GM19468 (cell line): ENCODE measurements around the gene RNU2-1.
"Not testable (repeated sequence)": the region's sequence is repeated elsewhere in the genome, so short reads cannot be mapped to it uniquely, and the experiment has no call there.

Source experiments
- ATAC-seq: cut with Tn5 transposase; IDR thresholded peaks from one replicate; pipeline ENCODE4 v1.9.1; 2021; ENCODE audit warnings: mild to moderate bottlenecking, moderate library complexity, moderate number of reproducible peaks; ENCODE audit not compliant: unreplicated experiment; ENCODE audit errors: extremely low read depth

RNU2-1 gene

GRCh38 chr17:43216762-43217613 lies 16.8 kb downstream of the RNU2-1 start:
- ATAC-seq = no peak

- ATAC-seq = no peak
These were observed 17.4 kb downstream of the RNU2-1 start for GRCh38 chr17:43216369-43216761.

GRCh38 chr17:43215341-43215740 lies 18.4 kb downstream of the RNU2-1 start:
- no peak for ATAC-seq

- ATAC-seq = no peak
These were observed 20.2 kb downstream of the RNU2-1 start for GRCh38 chr17:43213545-43213944.

- no peak for ATAC-seq
These were observed 20.9 kb downstream of the RNU2-1 start for GRCh38 chr17:43212641-43213490.

- peak; percentile 25 for ATAC-seq
These were observed 22.0 kb downstream of the RNU2-1 start, which contains the start of gene TMEM106A for GRCh38 chr17:43211480-43212402. Gene TMEM106A (plus strand): TSS chr17:43211875. CDS start chr17:43213042, 1,167 bp downstream.

GRCh38 chr17:43211123-43211479 lies 22.7 kb downstream of the RNU2-1 start:
- ATAC-seq = no peak

- no peak for ATAC-seq
These were observed 23.2 kb downstream of the RNU2-1 start for GRCh38 chr17:43210576-43210975.

GRCh38 chr17:43203013-43203412 lies 30.8 kb downstream of the RNU2-1 start:
- ATAC-seq = not testable (repeated sequence)

- ATAC-seq = no peak
These were observed 33.6 kb downstream of the RNU2-1 start for GRCh38 chr17:43200127-43200526.

GRCh38 chr17:43199633-43200032 lies 34.1 kb downstream of the RNU2-1 start:
- no peak for ATAC-seq

- no peak for ATAC-seq
These were observed 40.5 kb downstream of the RNU2-1 start for GRCh38 chr17:43193251-43193650.

GRCh38 chr17:43186656-43187055 lies 47.1 kb downstream of the RNU2-1 start:
- ATAC-seq = not testable (repeated sequence)

GRCh38 chr17:43183921-43184320 lies 49.9 kb downstream of the RNU2-1 start:
- ATAC-seq = no peak
